OCI-LY3 (cell line): Measurements from ENCODE around the gene ABHD17A.

Source experiments
- H2AFZ ChIP-seq: fragments of 200-600, 300-600 bp; shearing (Covaris generic); 2 replicates; pipeline ENCODE4 v1.6.0; 2014; ENCODE audit warnings: antibody characterized with exemption, low read depth, low read length
- H3K27ac ChIP-seq: fragments of 200-600, 300-600 bp; sonication (generic); 2 replicates; pipeline ENCODE4 v1.5.1; 2014; ENCODE audit warnings: mild to moderate bottlenecking, low read length, moderate library complexity, mixed read lengths
- H3K27me3 ChIP-seq: fragments of 200-600, 300-600 bp; sonication (generic); 2 replicates; pipeline ENCODE4 v1.6.1; 2014; ENCODE audit warnings: low read depth, low read length, mixed read lengths
- H3K36me3 ChIP-seq: fragments of 200-600, 300-600 bp; sonication (generic); replicated peaks from 2 replicates; pipeline ENCODE3; 2014; ENCODE audit warnings: low read depth, low read length, mixed read lengths
- H3K4me1 ChIP-seq: fragments of 300-600, 200-600 bp; sonication (generic); 2 replicates; pipeline ENCODE4 v1.6.1; 2014; ENCODE audit warnings: low read length, mixed read lengths
- H3K4me2 ChIP-seq: fragments of 200-600, 300-600 bp; sonication (generic); 2 replicates; pipeline ENCODE4 v1.6.1; 2014; ENCODE audit warnings: low read length, mixed read lengths
- H3K4me3 ChIP-seq: fragments of 300-600, 200-600 bp; sonication (generic); 2 replicates; pipeline ENCODE4 v1.5.1; 2014; ENCODE audit warnings: antibody characterized with exemption, mild to moderate bottlenecking, low read length, moderate library complexity
- H3K79me2 ChIP-seq: fragments of 300-600, 200-600 bp; shearing (Covaris generic); 2 replicates; pipeline ENCODE4 v1.6.1; 2014; ENCODE audit warnings: mild to moderate bottlenecking, low read length, mixed read lengths
- H3K9ac ChIP-seq: fragments of 300-600, 200-600 bp; shearing (Covaris generic); 2 replicates; pipeline ENCODE4 v1.6.0; 2014; ENCODE audit warnings: mild to moderate bottlenecking, low read length, moderate library complexity
- H3K9me3 ChIP-seq: fragments of 200-600, 300-600 bp; shearing (Covaris generic); 2 replicates; pipeline ENCODE4 v1.6.1; 2014; ENCODE audit warnings: low read length, mixed read lengths; ENCODE audit not compliant: insufficient read depth
- H4K20me1 ChIP-seq: fragments of 200-600, 300-600 bp; sonication (generic); 2 replicates; pipeline ENCODE4 v1.6.1; 2016; ENCODE audit warnings: low read length, mixed read lengths; ENCODE audit not compliant: insufficient read depth
- CTCF ChIP-seq: fragments of 200-600, 300-600 bp; sonication (generic); IDR thresholded peaks from 2 replicates; pipeline ENCODE4 v1.5.1; 2014; ENCODE audit warnings: antibody characterized with exemption, low read length, low read depth
- EZH2phosphoT487 ChIP-seq: fragments of 200-600 bp; shearing (Covaris generic); IDR thresholded peaks from 2 replicates; pipeline ENCODE4 v1.6.1; 2018; ENCODE audit warnings: antibody characterized with exemption, mixed run types, low read depth

ABHD17A gene

GRCh38 chr19:1931445-1931844, 46.1 kb upstream of the ABHD17A start:
- Histone ChIP-seq H3K9me3 (0 out of 2 replicates have a peak, but pooled peaks cover 3% of the 10 kb centered on the region), H3K9ac (no peak overlapping the region), H4K20me1 (no peaks in the 10 kb centered on the region), H3K27me3 (0 out of 2 replicates have a peak, but pooled peaks cover 3% of the 10 kb centered on the region), H3K79me2 (no peaks in the 10 kb centered on the region), H3K36me3 (no peaks in the 10 kb centered on the region), H2AFZ (no peak overlapping the region), H3K4me3 (no peak overlapping the region), H3K4me2 (no peak overlapping the region), H3K4me1 (peaks cover 11% of the 10 kb centered on the region), H3K27ac (no peak overlapping the region)
- TF ChIP-seq EZH2phosphoT487, result no peak
- TF ChIP-seq CTCF, result no peak

- Histone ChIP-seq H3K79me2 (no peaks in the 10 kb centered on the region), H3K9me3 (0 out of 2 replicates have a peak, but pooled peaks cover 3% of the 10 kb centered on the region), H3K27me3 (0 out of 2 replicates have a peak, but pooled peaks cover 3% of the 10 kb centered on the region), H3K36me3 (peaks cover 11% of the 10 kb centered on the region), H3K9ac (peak overlapping the region; percentile 60), H3K4me1 (peaks cover 14% of the 10 kb centered on the region), H2AFZ (peak overlapping the region; percentile 74; the same call in 1 of the 2 replicates), H3K4me3 (peak overlapping the region; percentile 74), H3K4me2 (peak overlapping the region; percentile 85), H3K27ac (no peak overlapping the region), H4K20me1 (no peaks in the 10 kb centered on the region)
- peak; percentile 81 for TF ChIP-seq CTCF
- TF ChIP-seq EZH2phosphoT487, result no peak
Measured at GRCh38 chr19:1929021-1929742, 43.9 kb upstream of the ABHD17A start.

- Histone ChIP-seq H2AFZ (no peak overlapping the region), H3K9me3 (no peaks in the 10 kb centered on the region), H3K4me3 (no peak overlapping the region), H3K9ac (no peak overlapping the region), H3K79me2 (0 out of 2 replicates have a peak, but pooled peaks cover 4% of the 10 kb centered on the region), H4K20me1 (no peaks in the 10 kb centered on the region), H3K27ac (no peak overlapping the region), H3K4me1 (peaks cover 50% of the 10 kb centered on the region), H3K36me3 (peaks cover 33% of the 10 kb centered on the region), H3K27me3 (0 out of 2 replicates have a peak, but pooled peaks cover 3% of the 10 kb centered on the region), H3K4me2 (no peak overlapping the region)
- TF ChIP-seq EZH2phosphoT487 (no peak), CTCF (no peak)
Measured at GRCh38 chr19:1925544-1925943, 40.2 kb upstream of the ABHD17A start.

GRCh38 chr19:1924320-1924961, 39.1 kb upstream of the ABHD17A start:
- TF ChIP-seq EZH2phosphoT487 (no peak), CTCF (no peak)
- Histone ChIP-seq H3K27ac (peak overlapping the region; percentile 96), H3K4me1 (peaks cover 50% of the 10 kb centered on the region), H3K27me3 (0 out of 2 replicates have a peak, but pooled peaks cover 3% of the 10 kb centered on the region), H3K4me2 (peak overlapping the region; percentile 66), H3K9ac (peak overlapping the region; percentile 59; the same call in 1 of the 2 replicates), H2AFZ (no peak overlapping the region), H3K79me2 (0 out of 2 replicates have a peak, but pooled peaks cover 4% of the 10 kb centered on the region), H4K20me1 (no peaks in the 10 kb centered on the region), H3K4me3 (no peak overlapping the region), H3K9me3 (no peaks in the 10 kb centered on the region), H3K36me3 (peaks cover 40% of the 10 kb centered on the region)
